ENCODE results near the gene SPOCK1.

SPOCK1 gene

GRCh38 chr5:137115152-137115551, 384.0 kb downstream of the SPOCK1 start:
- no peak for DNase-seq (ENCODE audit: low read depth)
- H3K4me3 ChIP-seq (ENCODE audit: low read depth, low read length), result no peak overlapping the region
- TF ChIP-seq CTCF (IDR thresholded peaks at IDR 0.05; ENCODE audit: low read depth, low read length), result no peak
- TF ChIP-seq MYC (IDR thresholded peaks at IDR 0.05; ENCODE audit: low read depth, low read length), result no peak
- no peak for TF ChIP-seq POLR2A (IDR thresholded peaks at IDR 0.05; ENCODE audit: extremely low read depth, insufficient read length)
- TF ChIP-seq MAX (IDR thresholded peaks at IDR 0.05; ENCODE audit: low read depth, low read length), result no peak

- no peak for TF ChIP-seq MYC (IDR thresholded peaks at IDR 0.05; ENCODE audit: low read depth, low read length)
- no peak for TF ChIP-seq CTCF (IDR thresholded peaks at IDR 0.05; ENCODE audit: low read depth, low read length)
- no peak for TF ChIP-seq MAX (IDR thresholded peaks at IDR 0.05; ENCODE audit: low read depth, low read length)
- TF ChIP-seq POLR2A (IDR thresholded peaks at IDR 0.05; ENCODE audit: extremely low read depth, insufficient read length), result no peak
- H3K4me3 ChIP-seq (ENCODE audit: low read depth, low read length), result no peak overlapping the region
- DNase-seq (ENCODE audit: low read depth), result no peak
These were observed 384.6 kb downstream of the SPOCK1 start for GRCh38 chr5:137114529-137114928.

GRCh38 chr5:137113939-137114338, 385.2 kb downstream of the SPOCK1 start:
- no peak for DNase-seq (ENCODE audit: low read depth)
- no peak for TF ChIP-seq POLR2A (IDR thresholded peaks at IDR 0.05; ENCODE audit: extremely low read depth, insufficient read length)
- no peak for TF ChIP-seq CTCF (IDR thresholded peaks at IDR 0.05; ENCODE audit: low read depth, low read length)
- TF ChIP-seq MAX (IDR thresholded peaks at IDR 0.05; ENCODE audit: low read depth, low read length), result no peak
- no peak for TF ChIP-seq MYC (IDR thresholded peaks at IDR 0.05; ENCODE audit: low read depth, low read length)
- no peak overlapping the region for H3K4me3 ChIP-seq (ENCODE audit: low read depth, low read length)

GRCh38 chr5:137113161-137113560, 386.0 kb downstream of the SPOCK1 start:
- no peak for DNase-seq (ENCODE audit: low read depth)
- no peak overlapping the region for H3K4me3 ChIP-seq (ENCODE audit: low read depth, low read length)
- TF ChIP-seq POLR2A (IDR thresholded peaks at IDR 0.05; ENCODE audit: extremely low read depth, insufficient read length), result no peak
- no peak for TF ChIP-seq CTCF (IDR thresholded peaks at IDR 0.05; ENCODE audit: low read depth, low read length)
- TF ChIP-seq MAX (IDR thresholded peaks at IDR 0.05; ENCODE audit: low read depth, low read length), result no peak
- TF ChIP-seq MYC (IDR thresholded peaks at IDR 0.05; ENCODE audit: low read depth, low read length), result no peak

GRCh38 chr5:137105351-137106035, 393.6 kb downstream of the SPOCK1 start:
- no peak for DNase-seq (ENCODE audit: low read depth)
- TF ChIP-seq MAX (IDR thresholded peaks at IDR 0.05; ENCODE audit: low read depth, low read length) (no peak), POLR2A (IDR thresholded peaks at IDR 0.05; ENCODE audit: extremely low read depth, insufficient read length) (no peak), MYC (IDR thresholded peaks at IDR 0.05; ENCODE audit: low read depth, low read length) (no peak), CTCF (IDR thresholded peaks at IDR 0.05; ENCODE audit: low read depth, low read length) (no peak)
- no peak overlapping the region for H3K4me3 ChIP-seq (ENCODE audit: low read depth, low read length)
